Nucleus accumbens (tissue), 56 donors: Measurements from ENCODE around the gene FAM200B.
A peak's percentile ranks its signal among the peaks of the same experiment; 100 is the strongest.

Experiments used
- DNase-seq, 56 donors: peaks; one replicate each; lab custom pipeline; 2025; lab: John Stamatoyannopoulos, UW

Gene FAM200B

GRCh38 chr4:15667006-15667405, 14.6 kb upstream of the FAM200B start:
- no peak for DNase-seq

GRCh38 chr4:15668566-15669435, 12.8 kb upstream of the FAM200B start:
- DNase-seq, result no peak

- no peak for DNase-seq
These were observed 11.1 kb upstream of the FAM200B start for GRCh38 chr4:15670576-15670975.

- no peak for DNase-seq
These were observed 9.5 kb upstream of the FAM200B start for GRCh38 chr4:15672101-15672500.

- DNase-seq, result no peak
These were observed 8.3 kb upstream of the FAM200B start for GRCh38 chr4:15673337-15673736.

- no peak for DNase-seq
These were observed 7.6 kb upstream of the FAM200B start for GRCh38 chr4:15674046-15674445.

GRCh38 chr4:15674926-15675325, 6.7 kb upstream of the FAM200B start:
- no peak for DNase-seq

- no peak for DNase-seq
These were observed 6.3 kb upstream of the FAM200B start for GRCh38 chr4:15675356-15675755.

- no peak for DNase-seq
These were observed 5.6 kb upstream of the FAM200B start for GRCh38 chr4:15676039-15676438.

GRCh38 chr4:15676899-15677298, 4.7 kb upstream of the FAM200B start:
- no peak for DNase-seq

GRCh38 chr4:15677507-15677988, 4.1 kb upstream of the FAM200B start:
- no peak for DNase-seq

GRCh38 chr4:15681067-15681371, 608 bp upstream of the FAM200B start:
- no peak for DNase-seq

- no peak for DNase-seq
These were observed 865 bp downstream of the FAM200B start for GRCh38 chr4:15682242-15683142.

GRCh38 chr4:15683143-15683495, 1.5 kb downstream of the FAM200B start:
- no peak for DNase-seq

GRCh38 chr4:15684498-15684897, 2.9 kb downstream of the FAM200B start:
- DNase-seq, result no peak

GRCh38 chr4:15688051-15688450, 6.4 kb downstream of the FAM200B start:
- DNase-seq, result no peak

- DNase-seq, result no peak
These were observed 7.9 kb downstream of the FAM200B start for GRCh38 chr4:15689540-15689939.

- DNase-seq, result no peak
These were observed 8.6 kb downstream of the FAM200B start for GRCh38 chr4:15690020-15690809.

- DNase-seq, result peak in 7 of 56 donors; percentile 1 to 54 (median 9)
These were observed 9.9 kb downstream of the FAM200B start for GRCh38 chr4:15691346-15692135.

GRCh38 chr4:15692602-15693001, 11.0 kb downstream of the FAM200B start:
- no peak for DNase-seq
